AG10803 (cell line): ENCODE results near the gene ANTXR1.

Experiments
- DNase-seq: peaks from one replicate; pipeline ENCODE4 v3.0.0; 2010; ENCODE audit warnings: low read depth
- H3K4me3 ChIP-seq: 2 replicates; pipeline ENCODE4 v1.5.1; 2011; ENCODE audit warnings: mild to moderate bottlenecking, low read length, control low read depth
- CTCF ChIP-seq: conservative IDR thresholded peaks from 2 replicates; pipeline ENCODE4 v1.5.1; 2011; ENCODE audit warnings: mild to moderate bottlenecking, low read length, control low read depth, inconsistent platforms

ANTXR1 gene

GRCh38 chr2:69216535-69217332 lies 203.8 kb downstream of the ANTXR1 start:
- DNase-seq: peak; percentile 74
- no peak overlapping the region for H3K4me3 ChIP-seq
- TF ChIP-seq CTCF: no peak

- no peak for TF ChIP-seq CTCF
- DNase-seq: no peak
- no peak overlapping the region for H3K4me3 ChIP-seq
Measured at GRCh38 chr2:69217333-69218080, 204.5 kb downstream of the ANTXR1 start.

- H3K4me3 ChIP-seq: no peak overlapping the region
- TF ChIP-seq CTCF: no peak
- DNase-seq: peak; percentile 35
Measured at GRCh38 chr2:69221512-69221911, 208.5 kb downstream of the ANTXR1 start.

- H3K4me3 ChIP-seq: no peak overlapping the region
- TF ChIP-seq CTCF: no peak
- DNase-seq: peak; percentile 59
Measured at GRCh38 chr2:69221960-69222751, 209.2 kb downstream of the ANTXR1 start.

GRCh38 chr2:69222953-69223658 lies 210.1 kb downstream of the ANTXR1 start:
- peak; percentile 71 for DNase-seq
- no peak overlapping the region for H3K4me3 ChIP-seq
- TF ChIP-seq CTCF: no peak

DNA sequence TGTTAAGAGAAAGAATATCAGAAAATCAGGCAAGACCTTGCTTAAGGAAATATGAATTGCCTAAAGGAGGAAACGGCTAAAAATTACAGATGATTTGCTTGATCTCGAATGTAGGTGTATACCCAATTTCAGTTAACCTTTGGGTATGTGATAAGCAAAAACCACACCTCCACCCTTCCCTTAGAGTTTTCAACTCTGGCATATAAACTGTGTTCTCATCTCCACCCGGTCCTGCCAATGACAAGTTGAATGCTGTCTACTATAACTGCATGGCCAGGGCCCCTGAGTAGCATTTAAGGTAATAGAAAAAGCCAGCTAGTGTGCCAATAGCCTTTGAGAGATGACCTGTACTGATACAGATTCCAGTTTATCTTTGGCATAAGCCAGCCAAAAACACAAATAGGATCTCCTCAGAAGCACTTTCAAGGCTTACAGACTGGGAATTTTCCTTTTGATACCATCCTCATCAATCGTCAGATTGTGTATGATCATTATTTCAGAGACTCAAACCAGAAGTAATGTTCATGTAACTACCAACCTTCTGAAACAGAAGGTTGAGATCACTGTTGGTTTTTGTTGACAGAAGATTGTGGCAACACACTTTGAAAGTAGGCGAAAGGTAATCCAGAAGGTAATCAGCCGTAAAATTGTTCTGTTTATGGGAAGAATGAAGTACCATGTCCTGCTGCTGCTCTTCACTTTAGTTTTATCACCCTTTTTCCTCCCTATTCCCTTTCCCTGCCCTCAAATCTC lies 211.0 kb downstream of the ANTXR1 start:
- no peak overlapping the region for H3K4me3 ChIP-seq
- TF ChIP-seq CTCF: no peak
- DNase-seq: no peak
